Upper lobe of left lung (tissue), 6 donors: ENCODE measurements around the gene MYLK4. TPM values are rescaled to one million over a fixed set of nuclear protein-coding genes. Genes with fewer than 3 reads are reported as not detected.

Experiments used
- ATAC-seq, 2 donors: fragments of 200-7000 bp; cut with Tn5 transposase; one replicate each; pipeline ENCODE4 v1.9.1; 2022; ENCODE audit warnings: mild to moderate bottlenecking in 2 of 2, moderate library complexity in 2 of 2; ENCODE audit not compliant: low FRiP score in 2 of 2
- DNase-seq, 2 donors: peaks; one replicate each; pipeline ENCODE4 v3.0.0-alpha.2; 2019 to 2020
- H3K27ac ChIP-seq, 4 donors: fragments of 200-600 bp; sonication (generic); one replicate each; pipeline ENCODE4 v1.5.1; 2016 to 2019
- H3K27me3 ChIP-seq, 4 donors: fragments of 200-600 bp; sonication (generic); one replicate each; pipeline ENCODE4 v1.5.1; 2017 to 2019
- H3K36me3 ChIP-seq, 4 donors: fragments of 200-600 bp; sonication (generic); one replicate each; pipeline ENCODE4 v1.5.1; 2016 to 2019
- H3K4me1 ChIP-seq, 4 donors: fragments of 200-600 bp; sonication (generic); one replicate each; pipeline ENCODE4 v1.5.1; 2018 to 2019
- H3K4me3 ChIP-seq, 4 donors: fragments of 200-600 bp; sonication (generic); one replicate each; pipeline ENCODE4 v1.5.1; 2017 to 2019; ENCODE audit warnings: mild to moderate bottlenecking in 2 of 4, moderate library complexity in 1 of 4
- H3K9me3 ChIP-seq, 4 donors: fragments of 200-600 bp; sonication (generic); one replicate each; pipeline ENCODE4 v1.5.1; 2018 to 2019
- EP300 ChIP-seq, 4 donors: sonication (generic); formaldehyde crosslinking; IDR thresholded peaks; one replicate each; pipeline ENCODE4 v1.5.1; 2017; ENCODE audit warnings: antibody characterized with exemption in 4 of 4, control low read depth in 2 of 4
- POLR2A ChIP-seq, 4 donors: fragments of 450-650 bp; IDR thresholded peaks; one replicate each; pipeline ENCODE4 v1.5.1; 2016 to 2017; ENCODE audit warnings: antibody characterized with exemption in 4 of 4, mild to moderate bottlenecking in 2 of 4
- POLR2AphosphoS5 ChIP-seq, 2 donors: sonication (generic); formaldehyde crosslinking; IDR thresholded peaks; one replicate each; pipeline ENCODE4 v1.5.1; 2017; ENCODE audit warnings: antibody characterized with exemption in 2 of 2
- WGBS, 2 donors: methylation state at CpG; one replicate each; pipeline ENCODE4 v1.1.5; 2017 to 2018; 5-methylcytosine and 5-hydroxymethylcytosine counted together
- total RNA-seq, 6 donors: library from RNA; depleted of rRNA in 4 of 6; stranded (reverse); fragments of >200 nt in 4 of 6; gene quantifications; one replicate each; pipeline versions ENCODE4 v1.1.0 to v1.2.1, GENCODE V29; 2016 to 2021
- TF ChIP-seq, protein P1 (sequence below), 6 experiments: fragments of 450-650 bp in 4 of 6; fragments of 200-600 bp in 2 of 6; sonication (generic) in 2 of 6; IDR thresholded peaks; one replicate each; pipeline ENCODE4 v1.5.1; 2016 to 2019; ENCODE audit warnings: antibody characterized with exemption in 6 of 6
- donor health status: DM: no; HTN: no; CAD: no; lungs with moderate emphysema.
- donor health status: DM: no; HTN: yes; CAD: no; lungs with severe emphysema.

MYLK4 gene
- total RNA-seq, 6 donors from 2014 or later = 0.64 to 2.6 (median 1.2) TPM

DNA sequence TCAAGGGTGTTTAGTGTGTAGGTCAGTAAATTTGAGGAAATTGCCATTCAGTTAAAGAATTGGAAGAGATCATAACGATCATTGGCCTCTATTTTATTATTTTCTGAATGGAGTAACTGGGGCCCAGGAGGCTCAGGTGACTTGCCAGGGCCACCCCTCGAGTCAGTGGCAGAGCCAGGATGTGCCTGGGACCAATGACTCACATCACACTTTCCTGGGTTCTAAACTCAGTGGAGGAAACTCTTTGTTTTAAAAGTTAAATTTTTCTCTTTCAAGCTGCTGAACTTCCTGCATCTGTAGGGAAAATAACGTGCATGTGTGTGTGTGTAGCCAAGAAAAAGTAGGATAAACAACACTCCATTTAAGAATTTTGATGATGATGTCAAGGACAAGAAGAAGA is 135.5 kb downstream of the MYLK4 start:
- no peak for ATAC-seq
- TF ChIP-seq, protein P1, sequence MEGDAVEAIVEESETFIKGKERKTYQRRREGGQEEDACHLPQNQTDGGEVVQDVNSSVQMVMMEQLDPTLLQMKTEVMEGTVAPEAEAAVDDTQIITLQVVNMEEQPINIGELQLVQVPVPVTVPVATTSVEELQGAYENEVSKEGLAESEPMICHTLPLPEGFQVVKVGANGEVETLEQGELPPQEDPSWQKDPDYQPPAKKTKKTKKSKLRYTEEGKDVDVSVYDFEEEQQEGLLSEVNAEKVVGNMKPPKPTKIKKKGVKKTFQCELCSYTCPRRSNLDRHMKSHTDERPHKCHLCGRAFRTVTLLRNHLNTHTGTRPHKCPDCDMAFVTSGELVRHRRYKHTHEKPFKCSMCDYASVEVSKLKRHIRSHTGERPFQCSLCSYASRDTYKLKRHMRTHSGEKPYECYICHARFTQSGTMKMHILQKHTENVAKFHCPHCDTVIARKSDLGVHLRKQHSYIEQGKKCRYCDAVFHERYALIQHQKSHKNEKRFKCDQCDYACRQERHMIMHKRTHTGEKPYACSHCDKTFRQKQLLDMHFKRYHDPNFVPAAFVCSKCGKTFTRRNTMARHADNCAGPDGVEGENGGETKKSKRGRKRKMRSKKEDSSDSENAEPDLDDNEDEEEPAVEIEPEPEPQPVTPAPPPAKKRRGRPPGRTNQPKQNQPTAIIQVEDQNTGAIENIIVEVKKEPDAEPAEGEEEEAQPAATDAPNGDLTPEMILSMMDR (IDR thresholded peaks at IDR 0.05) = no peak
- TF ChIP-seq POLR2AphosphoS5 (IDR thresholded peaks at IDR 0.05) (no peak), EP300 (IDR thresholded peaks at IDR 0.05) (no peak), POLR2A (IDR thresholded peaks at IDR 0.05) (no peak)
- 37 to 49% methylated on average over 3 of the region's 3 CpGs for WGBS, 2 donors

DNA sequence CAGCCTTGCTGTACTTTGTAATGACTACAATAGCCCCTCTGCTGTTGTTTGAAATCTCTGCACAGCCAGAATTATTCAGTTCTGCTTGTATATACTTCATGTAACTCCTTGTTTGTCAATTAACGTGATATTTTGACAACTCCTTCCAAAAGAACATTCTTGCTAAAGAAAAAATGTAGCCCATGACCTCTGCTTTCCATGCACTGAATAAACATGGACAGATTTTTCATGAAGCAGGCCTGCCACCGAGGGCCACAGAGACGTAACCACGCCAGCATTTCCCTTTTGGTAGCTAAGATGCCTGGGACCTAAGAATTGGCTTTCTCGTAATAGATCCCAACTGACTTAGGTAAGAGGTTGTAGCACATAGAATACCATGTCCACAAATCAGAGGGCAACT is 135.9 kb downstream of the MYLK4 start:
- no peak for TF ChIP-seq POLR2AphosphoS5 (IDR thresholded peaks at IDR 0.05)
- TF ChIP-seq POLR2A (IDR thresholded peaks at IDR 0.05) = no peak
- TF ChIP-seq, protein P1 (IDR thresholded peaks at IDR 0.05) = no peak
- TF ChIP-seq EP300 (IDR thresholded peaks at IDR 0.05) = no peak
- no peak for ATAC-seq
- 65 to 80% methylated on average over 5 of the region's 5 CpGs for WGBS, 2 donors

More for the DNA sequence above, 135.5 kb downstream of the MYLK4 start:
- DNase-seq = no peak
- Histone ChIP-seq H3K9me3 (no peaks in the 10 kb centered on the region), H3K27me3 (no peaks in the 10 kb centered on the region), H3K36me3 (no peaks in the 10 kb centered on the region), H3K4me1 (no peaks in the 10 kb centered on the region), H3K4me3 (no peak overlapping the region), H3K27ac (no peak overlapping the region)

DNA sequence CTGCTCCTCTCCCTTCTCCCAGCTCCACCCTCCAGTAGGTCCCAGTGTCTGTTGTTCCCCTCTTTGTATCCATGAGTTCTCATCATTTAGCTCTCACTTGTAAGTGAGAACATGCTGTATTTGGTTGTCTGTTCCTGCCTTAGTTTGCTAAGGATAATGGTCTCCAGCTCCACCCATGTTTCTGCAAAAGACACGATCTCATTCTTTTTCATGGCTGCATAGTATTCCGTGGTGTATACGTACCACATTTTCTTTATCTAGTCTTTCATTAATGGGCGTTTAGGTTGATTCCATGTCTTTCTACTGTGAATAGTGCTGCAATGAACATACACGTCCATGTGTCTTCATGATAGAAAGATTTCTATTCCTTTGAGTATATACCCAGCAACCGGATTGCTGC is 136.6 kb downstream of the MYLK4 start:
- 86 to 95% methylated on average over 6 of the region's 6 CpGs for WGBS, 2 donors
- Histone ChIP-seq H3K9me3 (no peaks in the 10 kb centered on the region), H3K36me3 (no peaks in the 10 kb centered on the region), H3K27ac (no peak overlapping the region), H3K27me3 (no peaks in the 10 kb centered on the region), H3K4me1 (no peaks in the 10 kb centered on the region), H3K4me3 (no peak overlapping the region)
- ATAC-seq = no peak
- DNase-seq = no peak
- no peak for TF ChIP-seq EP300 (IDR thresholded peaks at IDR 0.05)
- no peak for TF ChIP-seq POLR2A (IDR thresholded peaks at IDR 0.05)
- TF ChIP-seq, protein P1 (IDR thresholded peaks at IDR 0.05) = no peak
- no peak for TF ChIP-seq POLR2AphosphoS5 (IDR thresholded peaks at IDR 0.05)

More for the DNA sequence above, 135.9 kb downstream of the MYLK4 start:
- no peaks in the 10 kb centered on the region for H3K36me3 ChIP-seq
- H3K27me3 ChIP-seq = no peaks in the 10 kb centered on the region
- no peak overlapping the region for H3K4me3 ChIP-seq
- no peak overlapping the region for H3K27ac ChIP-seq
- no peak for DNase-seq
- H3K4me1 ChIP-seq = no peaks in the 10 kb centered on the region
- no peaks in the 10 kb centered on the region for H3K9me3 ChIP-seq

Other genes starting within 250 kb of the MYLK4 start
- 100 to 1,000 TPM in 1 of 6 donors, 10 to 100 TPM in 5; 38.7 to 101 (median 59.2) TPM for gene WRNIP1, start 14.5 kb upstream of the MYLK4 start, total RNA-seq
- gene SERPINB1, start 90.9 kb upstream of the MYLK4 start, total RNA-seq = 100 to 1,000 TPM in 4 of 6 donors, 10 to 100 TPM in 2; 56.6 to 184 (median 102) TPM
- gene SERPINB9, start 152.4 kb upstream of the MYLK4 start, total RNA-seq = 10 to 100 TPM in 2 of 6 donors, 1 to 10 TPM in 4; 7.7 to 14.0 (median 9.3) TPM
- 100 to 1,000 TPM; 133 to 181 (median 150) TPM for gene SERPINB6, start 220.6 kb upstream of the MYLK4 start, total RNA-seq
- gene NQO2, start 249.0 kb upstream of the MYLK4 start, total RNA-seq = 10 to 100 TPM; 10.6 to 34.3 (median 18.6) TPM